ENCODE results near the gene PCNX2. TPM values are rescaled to one million over a fixed set of nuclear protein-coding genes. Genes with fewer than 3 reads are reported as not detected.

The PCNX2 gene
- polyA plus RNA-seq, 3 donors, result 0.29 to 7.9 (median 0.62) TPM

DNA sequence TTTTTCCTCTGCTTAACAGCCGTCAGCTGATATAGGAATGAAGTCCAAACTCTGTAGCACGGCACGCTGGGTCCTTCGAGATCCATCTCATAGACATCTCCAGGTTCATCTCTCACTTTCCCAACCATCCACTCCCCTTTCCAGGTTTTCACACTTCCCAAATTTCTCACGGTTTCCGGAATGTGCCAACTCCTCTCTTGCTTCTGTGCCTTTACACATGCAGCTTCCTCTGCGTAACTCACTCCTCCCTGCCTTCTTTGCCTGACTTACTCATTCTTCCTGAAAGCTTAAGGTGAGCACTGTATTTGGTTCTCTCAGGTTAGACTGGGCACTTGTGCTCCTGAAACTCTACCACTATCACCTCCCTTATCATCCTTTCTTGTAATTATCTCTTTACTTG is 168.4 kb downstream of the PCNX2 start:
- Histone ChIP-seq H3K27me3 (ENCODE audit: control insufficient read depth in 2 of 2, insufficient read depth in 2 of 2, low read length in 2 of 2) (no peaks in the 10 kb centered on the region), H3K4me2 (replicated peaks; ENCODE audit: extremely low read depth, low read length, poor library complexity, severe bottlenecking) (no peak overlapping the region), H3K79me2 (ENCODE audit: insufficient read depth, low read length) (no peaks in the 10 kb centered on the region), H3K4me1 (ENCODE audit: control insufficient read depth in 1 of 2, insufficient read depth in 2 of 2, low read length in 2 of 2) (no peaks in the 10 kb centered on the region), H2AFZ (ENCODE audit: insufficient read depth, low read depth, low read length, poor library complexity, severe bottlenecking) (no peak overlapping the region), H3K36me3 (replicated peaks in 1 of 2; ENCODE audit: control insufficient read depth in 1 of 2, insufficient read depth in 2 of 2, low read length in 2 of 2) (no peaks in the 10 kb centered on the region), H3K9ac (ENCODE audit: insufficient read depth, low read length, poor library complexity, severe bottlenecking) (no peak overlapping the region), H3K27ac (ENCODE audit: low read depth in 1 of 2, low read length in 2 of 2) (no peak overlapping the region), H3K9me3 (replicated peaks in 1 of 2; ENCODE audit: control insufficient read depth in 1 of 2, insufficient read depth in 1 of 2, low read length in 2 of 2) (peaks cover 0 to 8% of the 10 kb centered on the region in 2 donors), H4K20me1 (ENCODE audit: insufficient read depth, low read length) (no peaks in the 10 kb centered on the region), H3K4me3 (replicated peaks in 1 of 3; ENCODE audit: low read depth in 2 of 3, low read length in 3 of 3) (no peak overlapping the region)
- DNase-seq, result no peak
- Mint-ChIP-seq H3K4me1 (no peaks in the 10 kb centered on the region), H3K27me3 (ENCODE audit: low read depth in 3 of 3) (no peaks in the 10 kb centered on the region), H3K27ac (no peak overlapping the region), H3K4me3 (no peak overlapping the region), H3K9me3 (peaks cover 0 to 6% (median 3%) of the 10 kb centered on the region in 7 donors), H3K36me3 (peaks cover 9 to 31% of the 10 kb centered on the region in 2 donors)
- intact Hi-C loops (cut with micrococcal nuclease), result no loop called here
- 92% methylated on average over 7 of the region's 7 CpGs for WGBS (ENCODE audit: insufficient coverage)
- TF ChIP-seq, protein P1, sequence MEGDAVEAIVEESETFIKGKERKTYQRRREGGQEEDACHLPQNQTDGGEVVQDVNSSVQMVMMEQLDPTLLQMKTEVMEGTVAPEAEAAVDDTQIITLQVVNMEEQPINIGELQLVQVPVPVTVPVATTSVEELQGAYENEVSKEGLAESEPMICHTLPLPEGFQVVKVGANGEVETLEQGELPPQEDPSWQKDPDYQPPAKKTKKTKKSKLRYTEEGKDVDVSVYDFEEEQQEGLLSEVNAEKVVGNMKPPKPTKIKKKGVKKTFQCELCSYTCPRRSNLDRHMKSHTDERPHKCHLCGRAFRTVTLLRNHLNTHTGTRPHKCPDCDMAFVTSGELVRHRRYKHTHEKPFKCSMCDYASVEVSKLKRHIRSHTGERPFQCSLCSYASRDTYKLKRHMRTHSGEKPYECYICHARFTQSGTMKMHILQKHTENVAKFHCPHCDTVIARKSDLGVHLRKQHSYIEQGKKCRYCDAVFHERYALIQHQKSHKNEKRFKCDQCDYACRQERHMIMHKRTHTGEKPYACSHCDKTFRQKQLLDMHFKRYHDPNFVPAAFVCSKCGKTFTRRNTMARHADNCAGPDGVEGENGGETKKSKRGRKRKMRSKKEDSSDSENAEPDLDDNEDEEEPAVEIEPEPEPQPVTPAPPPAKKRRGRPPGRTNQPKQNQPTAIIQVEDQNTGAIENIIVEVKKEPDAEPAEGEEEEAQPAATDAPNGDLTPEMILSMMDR (IDR thresholded peaks at IDR 0.05), result no peak

DNA sequence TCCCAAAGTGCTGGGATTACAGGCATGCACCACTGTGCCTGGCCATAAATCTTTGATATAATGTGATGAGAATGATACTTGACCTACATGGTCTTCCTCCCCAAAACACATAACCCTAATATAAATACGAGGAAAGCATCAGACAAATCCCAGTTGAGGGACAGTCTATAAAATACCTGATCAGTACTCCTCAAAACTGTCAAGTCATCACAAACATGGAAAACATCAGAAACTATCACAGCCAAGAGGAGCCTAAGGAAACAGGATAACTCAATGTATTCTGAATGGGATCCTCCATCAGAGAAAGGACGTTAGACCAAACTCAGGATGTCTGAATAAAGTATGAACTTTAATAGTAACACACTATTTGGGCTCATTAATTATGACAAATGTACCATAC is 172.7 kb downstream of the PCNX2 start:
- Histone ChIP-seq H3K27ac (ENCODE audit: low read depth in 1 of 2, low read length in 2 of 2) (no peak overlapping the region), H4K20me1 (ENCODE audit: insufficient read depth, low read length) (no peaks in the 10 kb centered on the region), H3K4me1 (ENCODE audit: control insufficient read depth in 1 of 2, insufficient read depth in 2 of 2, low read length in 2 of 2) (no peaks in the 10 kb centered on the region), H3K36me3 (replicated peaks in 1 of 2; ENCODE audit: control insufficient read depth in 1 of 2, insufficient read depth in 2 of 2, low read length in 2 of 2) (no peaks in the 10 kb centered on the region), H3K9me3 (replicated peaks in 1 of 2; ENCODE audit: control insufficient read depth in 1 of 2, insufficient read depth in 1 of 2, low read length in 2 of 2) (no peaks in the 10 kb centered on the region), H3K79me2 (ENCODE audit: insufficient read depth, low read length) (no peaks in the 10 kb centered on the region), H3K4me3 (replicated peaks in 1 of 3; ENCODE audit: low read depth in 2 of 3, low read length in 3 of 3) (no peak overlapping the region), H3K9ac (ENCODE audit: insufficient read depth, low read length, poor library complexity, severe bottlenecking) (no peak overlapping the region), H2AFZ (ENCODE audit: insufficient read depth, low read depth, low read length, poor library complexity, severe bottlenecking) (no peak overlapping the region), H3K4me2 (replicated peaks; ENCODE audit: extremely low read depth, low read length, poor library complexity, severe bottlenecking) (no peak overlapping the region), H3K27me3 (ENCODE audit: control insufficient read depth in 2 of 2, insufficient read depth in 2 of 2, low read length in 2 of 2) (no peaks in the 10 kb centered on the region)
- WGBS (ENCODE audit: insufficient coverage), result 100% methylated on average over 1 of the region's 2 CpGs
- no peak for DNase-seq
- H3K27me3 Mint-ChIP-seq (ENCODE audit: low read depth in 3 of 3), result no peaks in the 10 kb centered on the region
- H3K9me3 Mint-ChIP-seq, result no peaks in the 10 kb centered on the region
- no peaks in the 10 kb centered on the region for H3K4me1 Mint-ChIP-seq
- no peak overlapping the region for H3K4me3 Mint-ChIP-seq
- H3K36me3 Mint-ChIP-seq, result peaks cover 7 to 16% of the 10 kb centered on the region in 2 donors
- H3K27ac Mint-ChIP-seq, result no peak overlapping the region
- TF ChIP-seq, protein P1 (IDR thresholded peaks at IDR 0.05), result no peak
- intact Hi-C loops (cut with micrococcal nuclease), result no loop called here

All from CD14-positive monocyte (primary cell).